AG04450 (cell line): ENCODE data around the gene FAM156B. TPM values are rescaled to one million over a fixed set of nuclear protein-coding genes. Genes with fewer than 3 reads are reported as not detected.
A peak's percentile ranks its signal among the peaks of the same experiment; 100 is the strongest.
"Not testable (repeated sequence)": the region's sequence is repeated elsewhere in the genome, so short reads cannot be mapped to it uniquely, and the experiment has no call there.

ENCODE experiments used
- CTCF ChIA-PET: fragments of 300-600, 350-600 bp; formaldehyde crosslinking; extraction: SDS; loops from one replicate; lab custom pipeline; 2022; ENCODE audit warnings: antibody characterized with exemption, inconsistent platforms; lab: Charles Lee
- POLR2A ChIA-PET: fragments of 350-600 bp; formaldehyde crosslinking; extraction: SDS; loops from one replicate; lab custom pipeline; 2021; ENCODE audit warnings: antibody characterized with exemption, inconsistent platforms; lab: Yijun Ruan, JAX
- DNase-seq: peaks from one replicate; pipeline ENCODE4 v3.0.0-alpha.2; 2011; ENCODE audit warnings: low read depth, low spot score
- H3K27ac ChIP-seq: one replicate; pipeline ENCODE4 v1.5.1; 2012; ENCODE audit warnings: low read depth, low read length, control low read depth
- H3K27me3 ChIP-seq: one replicate; pipeline ENCODE4 v1.6.0; 2012; ENCODE audit warnings: low read length; ENCODE audit not compliant: control insufficient read depth, insufficient read depth
- H3K4me3 ChIP-seq: 2 replicates; pipeline ENCODE4 v1.5.1; 2011; ENCODE audit warnings: mild to moderate bottlenecking, low read depth, low read length, control low read depth
- H3K9me3 ChIP-seq: 2 replicates; pipeline ENCODE4 v1.5.1; 2012; ENCODE audit warnings: low read length; ENCODE audit not compliant: control insufficient read depth, insufficient read depth
- CTCF ChIP-seq: IDR thresholded peaks from 2 replicates; pipeline ENCODE4 v1.5.1; 2011; ENCODE audit warnings: low read depth, low read length, control low read depth, inconsistent platforms
- polyA plus RNA-seq: library from polyadenylated mRNA; depleted of rRNA; stranded (reverse); fragments of >200 nt; gene quantifications from 2 replicates; pipeline ENCODE4 v1.2.3, GENCODE V29; 2011

The FAM156B gene
- polyA plus RNA-seq, 1 experiment = 15.6 TPM

DNA sequence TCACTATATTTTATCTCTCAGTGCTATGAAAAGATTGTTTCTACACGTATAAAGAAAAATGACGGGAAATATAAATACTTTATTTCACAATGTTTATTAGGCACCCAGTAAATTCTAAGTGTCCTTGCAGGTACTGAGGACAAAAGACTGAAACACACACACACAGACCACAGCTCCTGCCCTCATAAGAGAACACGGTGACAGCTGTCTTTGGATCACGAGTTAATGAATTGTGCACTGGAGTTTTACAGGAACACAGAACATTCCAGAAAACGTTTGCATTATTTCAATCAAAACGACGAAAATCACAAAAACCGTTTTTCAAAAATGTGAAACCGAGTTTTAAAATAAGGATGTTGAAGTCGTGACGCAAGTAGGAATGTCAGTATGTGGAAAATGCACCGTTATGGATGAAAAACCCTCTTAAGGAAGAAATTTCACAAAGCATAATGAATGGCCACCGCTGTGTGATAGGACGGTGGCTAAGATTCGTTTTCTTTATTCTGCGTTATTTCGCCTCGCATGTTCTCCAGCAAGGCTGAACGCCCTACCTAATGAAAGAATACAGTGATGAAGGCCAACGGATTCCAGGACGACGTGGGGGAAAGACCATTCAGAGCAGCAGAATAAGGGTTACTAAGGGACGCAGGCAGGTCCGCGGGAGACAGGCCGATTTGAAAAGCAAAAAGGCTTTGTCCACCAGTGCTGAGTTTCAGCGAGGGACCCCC lies 37.0 kb downstream of the FAM156B start:
- ChIA-PET POLR2A (no interaction called here), CTCF (no interaction called here)
- no peaks in the 10 kb centered on the region for H3K9me3 ChIP-seq
- peak overlapping the region; percentile 73 for H3K4me3 ChIP-seq
- H3K27me3 ChIP-seq = no peaks in the 10 kb centered on the region
- no peak for DNase-seq
- no peak for TF ChIP-seq CTCF
- peak overlapping the region; percentile 98 for H3K27ac ChIP-seq

GRCh38 chrX:52934704-52935469 lies 37.8 kb downstream of the FAM156B start:
- H3K9me3 ChIP-seq = no peaks in the 10 kb centered on the region
- POLR2A ChIA-PET = interaction anchor here (0.6 to 1.1 kb wide), 3 partner anchors 11 to 55 kb away, joined by 4 to 7 read pairs (median 6); no protein-coding TSS in a partner anchor
- peak; percentile 86 for DNase-seq
- no peaks in the 10 kb centered on the region for H3K27me3 ChIP-seq
- CTCF ChIA-PET = interaction anchor here (1.1 kb wide), 1 partner anchor 54 kb away, joined by 3 read pairs; no protein-coding TSS in a partner anchor
- H3K4me3 ChIP-seq = peak overlapping the region; percentile 73
- TF ChIP-seq CTCF = peak; percentile 75
- peak overlapping the region; percentile 98 for H3K27ac ChIP-seq

- POLR2A ChIA-PET = interaction anchor here (0.6 to 1.1 kb wide), 3 partner anchors 11 to 54 kb away, joined by 4 to 7 read pairs (median 6); no protein-coding TSS in a partner anchor
- DNase-seq, H3K27me3 ChIP-seq: not testable (repeated sequence)
Observed at GRCh38 chrX:52935470-52935784, 38.3 kb downstream of the FAM156B start.

DNA sequence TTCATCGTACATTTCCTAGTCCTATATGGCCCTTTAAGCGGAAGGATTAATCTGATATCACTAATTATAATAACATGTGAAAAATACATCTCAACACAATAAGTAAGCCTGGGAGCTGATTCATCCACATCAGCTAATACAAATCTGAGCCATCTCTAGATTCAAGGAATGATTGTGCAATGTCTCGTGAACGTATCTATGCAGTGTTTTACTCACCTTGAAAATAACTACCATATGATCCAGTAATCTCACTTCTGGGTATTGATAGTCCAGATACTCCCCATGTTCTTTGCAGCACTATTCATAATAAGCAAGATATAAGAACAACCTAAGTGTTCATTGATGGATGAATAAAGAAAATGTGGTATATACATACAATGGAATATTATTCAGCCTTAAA lies 43.6 kb downstream of the FAM156B start:
- POLR2A ChIA-PET, H3K27ac ChIP-seq, H3K9me3 ChIP-seq, CTCF ChIA-PET, H3K4me3 ChIP-seq, H3K27me3 ChIP-seq, DNase-seq: not testable (repeated sequence)

More at GRCh38 chrX:52935470-52935784, 38.3 kb downstream of the FAM156B start:
- peak overlapping the region; percentile 98 for H3K27ac ChIP-seq
- CTCF ChIA-PET = interaction anchor here (1.1 kb wide), 1 partner anchor 54 kb away, joined by 3 read pairs; no protein-coding TSS in a partner anchor
- peak overlapping the region; percentile 69 for H3K4me3 ChIP-seq
- not testable (repeated sequence) for H3K9me3 ChIP-seq

GRCh38 chrX:52941728-52942127 lies 44.6 kb downstream of the FAM156B start:
- H3K4me3 ChIP-seq, CTCF ChIA-PET, H3K27me3 ChIP-seq, DNase-seq, H3K27ac ChIP-seq, H3K9me3 ChIP-seq, POLR2A ChIA-PET: not testable (repeated sequence)

DNA sequence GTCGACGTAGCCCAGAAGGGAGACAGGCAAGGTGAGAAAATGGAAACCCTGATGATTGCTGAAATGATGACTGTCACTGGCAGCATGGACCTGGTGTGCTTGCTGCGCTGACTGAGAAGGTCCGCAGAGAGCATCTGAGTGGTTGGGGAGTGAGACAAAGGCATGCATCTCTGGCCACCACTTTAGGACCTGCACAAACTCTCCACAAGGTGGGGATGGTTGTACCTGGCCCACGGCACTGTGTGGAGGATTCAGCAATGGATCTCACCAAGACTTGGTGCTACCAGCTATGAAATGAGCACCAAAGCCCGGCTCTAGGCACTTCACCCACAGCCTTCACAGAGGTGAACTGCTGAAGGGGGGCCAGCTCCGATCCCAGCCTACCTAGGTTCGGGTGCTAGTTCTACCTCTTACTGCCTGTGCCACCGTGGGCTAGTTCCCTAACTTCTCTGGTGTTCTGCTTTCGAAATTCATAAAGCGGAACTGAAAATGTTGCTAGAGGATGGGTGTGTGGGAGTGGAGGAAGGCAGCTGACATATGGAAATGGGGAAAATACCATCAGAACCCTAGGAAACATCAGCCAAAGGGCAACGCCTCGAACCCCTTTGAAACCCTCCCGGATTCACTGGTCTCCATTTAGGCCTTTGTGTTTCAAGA lies 48.8 kb downstream of the FAM156B start:
- H3K9me3 ChIP-seq, CTCF ChIA-PET, DNase-seq, H3K4me3 ChIP-seq, POLR2A ChIA-PET, H3K27me3 ChIP-seq, H3K27ac ChIP-seq: not testable (repeated sequence)

DNA sequence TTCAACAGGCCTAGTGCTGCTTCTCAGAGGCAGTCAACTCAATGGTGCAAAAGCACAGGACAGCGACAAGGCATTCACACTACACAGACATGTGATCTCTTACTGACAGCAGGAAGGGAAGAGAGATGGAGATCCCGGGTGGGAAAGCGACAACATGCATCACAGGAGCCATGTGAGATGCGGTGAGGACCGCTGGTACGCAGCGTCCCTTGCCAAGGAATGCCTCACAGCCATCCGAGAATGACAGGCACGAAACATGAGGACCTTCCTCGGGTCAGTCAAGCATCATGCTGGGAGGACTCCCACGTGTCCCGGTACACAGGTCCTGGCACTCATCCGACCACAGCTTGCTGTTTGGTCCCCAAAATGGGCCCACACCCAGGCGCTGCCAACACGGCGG lies 50.4 kb downstream of the FAM156B start:
- H3K27ac ChIP-seq, CTCF ChIA-PET, H3K4me3 ChIP-seq, DNase-seq, POLR2A ChIA-PET, H3K9me3 ChIP-seq, H3K27me3 ChIP-seq: not testable (repeated sequence)

GRCh38 chrX:52948265-52948664 lies 51.1 kb downstream of the FAM156B start:
- H3K9me3 ChIP-seq, H3K27ac ChIP-seq, H3K27me3 ChIP-seq, DNase-seq, POLR2A ChIA-PET, CTCF ChIA-PET, H3K4me3 ChIP-seq: not testable (repeated sequence)

GRCh38 chrX:52949325-52949724 lies 52.2 kb downstream of the FAM156B start:
- H3K9me3 ChIP-seq, H3K4me3 ChIP-seq, POLR2A ChIA-PET, H3K27ac ChIP-seq, H3K27me3 ChIP-seq, CTCF ChIA-PET, DNase-seq: not testable (repeated sequence)
